ENCODE measurements around the gene HDAC11.

HDAC11 gene

GRCh38 chr3:13544951-13545651 lies 65.0 kb downstream of the HDAC11 start:
- no peak for DNase-seq
- in situ Hi-C loops (cut with HindIII; ENCODE audit: low pct_ligation_motif_present, low sequenced_read_pairs): no loop called here
- Histone ChIP-seq H3K27ac (peak overlapping the region; percentile 68), H3K36me3 (replicated peaks) (no peaks in the 10 kb centered on the region), H3K27me3 (replicated peaks) (no peaks in the 10 kb centered on the region), H3K4me3 (ENCODE audit: low read depth, low read length) (no peak overlapping the region)
- TF ChIP-seq CTCF (IDR thresholded peaks at IDR 0.05; ENCODE audit: low read depth, low read length, missing control alignments): no peak

- TF ChIP-seq CTCF (IDR thresholded peaks at IDR 0.05; ENCODE audit: low read depth, low read length, missing control alignments): no peak
- Histone ChIP-seq H3K27ac (peak overlapping the region; percentile 70), H3K27me3 (replicated peaks) (no peaks in the 10 kb centered on the region), H3K36me3 (replicated peaks) (no peaks in the 10 kb centered on the region), H3K4me3 (ENCODE audit: low read depth, low read length) (no peak overlapping the region)
- in situ Hi-C loops (cut with HindIII; ENCODE audit: low pct_ligation_motif_present, low sequenced_read_pairs): no loop called here
- DNase-seq: no peak
These were observed 65.9 kb downstream of the HDAC11 start for GRCh38 chr3:13545952-13546454.

GRCh38 chr3:13546667-13547171 lies 66.6 kb downstream of the HDAC11 start:
- in situ Hi-C loops (cut with HindIII; ENCODE audit: low pct_ligation_motif_present, low sequenced_read_pairs): no loop called here
- TF ChIP-seq CTCF (IDR thresholded peaks at IDR 0.05; ENCODE audit: low read depth, low read length, missing control alignments): no peak
- H3K36me3 ChIP-seq (replicated peaks): no peaks in the 10 kb centered on the region
- DNase-seq: peak; percentile 81
- no peak overlapping the region for H3K4me3 ChIP-seq (ENCODE audit: low read depth, low read length)
- H3K27me3 ChIP-seq (replicated peaks): no peaks in the 10 kb centered on the region
- peak overlapping the region; percentile 70 for H3K27ac ChIP-seq

DNA sequence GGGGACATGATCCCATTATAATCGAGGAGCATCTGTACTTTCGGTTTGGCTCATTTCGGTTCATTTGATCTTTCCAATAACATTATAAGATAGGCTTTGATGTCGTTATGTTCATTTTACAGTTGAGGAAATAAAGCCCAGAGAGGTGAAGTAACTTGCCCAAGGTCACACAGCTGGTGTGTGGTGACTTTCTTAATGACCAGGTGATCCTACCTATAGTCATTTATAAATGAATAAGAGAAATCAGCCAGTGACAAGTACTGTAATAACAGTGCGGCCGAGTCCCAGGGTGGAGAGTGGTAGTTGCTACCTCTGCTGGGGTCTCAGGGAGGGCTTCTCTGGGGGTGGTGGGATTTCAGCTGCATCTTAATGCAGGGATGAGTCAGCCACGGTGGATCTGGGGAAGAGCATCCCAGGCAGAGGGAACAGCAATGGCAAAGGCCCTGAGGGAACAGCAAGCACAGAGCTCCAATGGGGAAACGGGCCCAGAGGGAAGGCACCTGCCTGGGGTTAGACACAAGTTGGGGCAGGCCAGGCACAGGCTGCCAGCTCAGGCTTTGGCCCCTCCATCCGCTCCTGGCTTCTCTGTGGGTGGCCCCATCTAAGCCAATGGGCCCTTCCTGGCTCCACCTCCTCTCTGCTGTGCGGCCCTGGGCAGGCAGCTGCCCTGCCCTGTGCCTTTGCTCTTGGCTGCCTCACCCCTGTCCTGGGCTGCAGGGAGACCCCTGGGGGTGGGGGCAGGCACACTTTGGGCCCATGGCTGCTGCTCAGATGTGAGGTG lies 67.7 kb downstream of the HDAC11 start:
- TF ChIP-seq CTCF (IDR thresholded peaks at IDR 0.05; ENCODE audit: low read depth, low read length, missing control alignments): no peak
- Histone ChIP-seq H3K36me3 (replicated peaks) (no peaks in the 10 kb centered on the region), H3K27me3 (replicated peaks) (no peaks in the 10 kb centered on the region), H3K4me3 (ENCODE audit: low read depth, low read length) (no peak overlapping the region), H3K27ac (peak overlapping the region; percentile 70)
- DNase-seq: no peak
- in situ Hi-C loops (cut with HindIII; ENCODE audit: low pct_ligation_motif_present, low sequenced_read_pairs): no loop called here

GRCh38 chr3:13548696-13549622 lies 68.9 kb downstream of the HDAC11 start, which contains the start of gene FBLN2:
Gene FBLN2 (plus strand): TSS chr3:13549125. CDS start chr3:13570356, 21,231 bp downstream.
- Histone ChIP-seq H3K36me3 (replicated peaks) (no peaks in the 10 kb centered on the region), H3K4me3 (ENCODE audit: low read depth, low read length) (peak within 1 kb of the TSS; percentile 35), H3K27ac (no peak within 1 kb of the TSS), H3K27me3 (replicated peaks) (no peaks in the 10 kb centered on the region)
- in situ Hi-C loops (cut with HindIII; ENCODE audit: low pct_ligation_motif_present, low sequenced_read_pairs): no loop called here
- DNase-seq: no peak
- no peak for TF ChIP-seq CTCF (IDR thresholded peaks at IDR 0.05; ENCODE audit: low read depth, low read length, missing control alignments)

Data from brain microvascular endothelial cell (primary cell).